GM12878 (cell line): Measurements from ENCODE around the gene AFF1. TPM values are rescaled to one million over a fixed set of nuclear protein-coding genes. Genes with fewer than 3 reads are reported as not detected.

Experiments used
- ATAC-seq: fragments of 200-7000 bp; cut with Tn5 transposase; 3 replicates; pipeline ENCODE4 v1.9.1; 2020; ENCODE audit warnings: mild to moderate bottlenecking, moderate library complexity
- BruUV-seq: library from RNA; stranded (reverse); fragments of 400-500 nt; replicated peaks from 2 replicates; lab custom pipeline; 2021; lab: Mats Ljungman, UMichigan
- CTCF ChIA-PET: fragments of 300-600 bp; sonication (Branson Sonifier 250); formaldehyde crosslinking; extraction: SDS; loops from one replicate; lab custom pipeline; 2021; ENCODE audit warnings: inconsistent platforms; lab: Yijun Ruan, JAX
- POLR2A ChIA-PET: fragments of 350-600 bp; formaldehyde crosslinking; extraction: SDS; loops from one replicate; lab custom pipeline; 2021; ENCODE audit warnings: inconsistent platforms; lab: Charles Lee
- RAD21 ChIA-PET: fragments of 300-600 bp; sonication (Branson Sonifier 250); formaldehyde crosslinking; loops from one replicate; lab custom pipeline; 2023; ENCODE audit warnings: antibody characterized with exemption; ENCODE audit not compliant: unreplicated experiment; lab: Charles Lee
- SMC1A ChIA-PET: fragments of 300-600 bp; sonication (Branson Sonifier 250); formaldehyde crosslinking; loops from one replicate; lab custom pipeline; 2023; ENCODE audit not compliant: unreplicated experiment, uncharacterized antibody; lab: Charles Lee
- DNase-seq: peaks from one replicate; pipeline ENCODE4 v3.0.0-alpha.2; 2011; ENCODE audit warnings: low read depth, low spot score
- FAIRE-seq: peaks from 3 replicates; lab custom pipeline; 2011; peaks lifted over from hg19 to GRCh38; lab: Jason Lieb, UNC
- H2AFZ ChIP-seq: 2 replicates; pipeline ENCODE4 v1.6.0; 2011; ENCODE audit warnings: low read depth, low read length, control low read depth; ENCODE audit not compliant: control insufficient read depth
- H3K27ac ChIP-seq: 2 replicates; pipeline ENCODE4 v1.5.1; 2011; ENCODE audit warnings: control low read depth; ENCODE audit not compliant: control insufficient read depth, insufficient read depth
- H3K27me3 ChIP-seq, 2 experiments: replicated peaks in 1 of 2; 2 replicates each; pipeline versions ENCODE4 v1.6.0 to v1.6.1; 2011; ENCODE audit warnings: low read length in 1 of 2; ENCODE audit not compliant: control insufficient read depth in 2 of 2, insufficient read depth in 2 of 2
- H3K36me3 ChIP-seq, 2 experiments: 2 replicates each; pipeline ENCODE4 v1.5.1; 2011; ENCODE audit warnings: low read length in 1 of 2; ENCODE audit not compliant: control insufficient read depth in 2 of 2, insufficient read depth in 2 of 2
- H3K4me1 ChIP-seq: 2 replicates; pipeline ENCODE4 v1.6.1; 2011; ENCODE audit warnings: mild to moderate bottlenecking, low read length, moderate library complexity, mixed read lengths; ENCODE audit not compliant: control insufficient read depth, insufficient read depth
- H3K4me2 ChIP-seq: 2 replicates; pipeline ENCODE4 v1.6.0; 2011; ENCODE audit warnings: control low read depth; ENCODE audit not compliant: control insufficient read depth, insufficient read depth
- H3K4me3 ChIP-seq: fragments of 200-600 bp; sonication (generic); 2 replicates; pipeline ENCODE4 v1.5.1; 2016
- H3K79me2 ChIP-seq: 2 replicates; pipeline ENCODE4 v1.6.0; 2011; ENCODE audit warnings: low read length; ENCODE audit not compliant: control insufficient read depth, insufficient read depth
- H3K9ac ChIP-seq: 2 replicates; pipeline ENCODE4 v1.8.0; 2011; ENCODE audit warnings: low read length, control low read depth, mixed read lengths; ENCODE audit not compliant: control insufficient read depth, insufficient read depth
- H3K9me3 ChIP-seq: replicated peaks from 3 replicates; pipeline ENCODE4 v1.5.1; 2011; ENCODE audit warnings: mild to moderate bottlenecking, low read length; ENCODE audit not compliant: control insufficient read depth, insufficient read depth
- H4K20me1 ChIP-seq: 2 replicates; pipeline ENCODE4 v1.6.0; 2011; ENCODE audit not compliant: control insufficient read depth, insufficient read depth
- DPF2 ChIP-seq: fragments of 450-650 bp; IDR thresholded peaks from 2 replicates; pipeline ENCODE4 v1.6.1; 2017; ENCODE audit warnings: mild to moderate bottlenecking
- EED ChIP-seq: sonication (generic); IDR thresholded peaks from 2 replicates; pipeline ENCODE4 v1.6.1; 2016; ENCODE audit warnings: antibody characterized with exemption, low read depth
- EP300 ChIP-seq, 2 experiments: fragments of 150-350 bp in 1 of 2; IDR thresholded peaks; 2 replicates each; pipeline ENCODE4 v1.6.1; 2011 to 2012; ENCODE audit warnings: low read depth in 2 of 2, low read length in 2 of 2, borderline replicate concordance in 1 of 2, improper control_type of control experiment in 1 of 2, inconsistent platforms in 1 of 2; ENCODE audit not compliant: control insufficient read depth in 1 of 2
- HDAC2 ChIP-seq: fragments of 200-600 bp; sonication (generic); IDR thresholded peaks from 2 replicates; pipeline ENCODE4 v1.6.1; 2017
- MLLT1 ChIP-seq: fragments of 450-650 bp; IDR thresholded peaks from 2 replicates; pipeline ENCODE4 v1.6.1; 2016; ENCODE audit warnings: mild to moderate bottlenecking
- SUPT20H ChIP-seq: IDR thresholded peaks from 2 replicates; pipeline ENCODE4 v1.6.1; 2011; ENCODE audit warnings: low read depth, mild to moderate bottlenecking, low read length, moderate library complexity, borderline replicate concordance; ENCODE audit not compliant: control insufficient read depth
- ZBED1 ChIP-seq: IDR thresholded peaks from 2 replicates; pipeline ENCODE4 v1.6.1; 2016; ENCODE audit warnings: borderline replicate concordance
- WGBS: methylation state at CpG from one replicate; pipeline ENCODE4 v1.1.6; 2016; ENCODE audit warnings: low lambda C conversion rate; ENCODE audit not compliant: insufficient replicate concordance, insufficient coverage; ENCODE audit errors: missing lambda C conversion rate; 5-methylcytosine and 5-hydroxymethylcytosine counted together
- in situ Hi-C: fragments of 300-500 bp; cut with MboI; formaldehyde crosslinking; loops from 9 replicates; pipeline ENCODE4 v1.14.3; 2018; ENCODE audit warnings: mixed read lengths
- intact Hi-C: fragments of 100-400 bp; cut with micrococcal nuclease; formaldehyde crosslinking; loops from one replicate; pipeline ENCODE4 v1.14.2; 2022; ENCODE audit not compliant: unreplicated experiment
- polyA plus RNA-seq, 11 experiments: library from polyadenylated mRNA; depleted of rRNA in 4 of 11; unstranded in 6 of 11; stranded (reverse) in 5 of 11; fragments of >200 nt; fragmentation: Nextera tagmentation in 4 of 11; fragmentation: Illumina TruSeq in 1 of 11; extraction: Ambion mirVana in 4 of 11; extraction: Trizol in 1 of 11; gene quantifications; 1 replicate in 1 of 11; 2 replicates in 10 of 11; pipeline versions ENCODE4 v1.2.1 to v1.2.3, GENCODE V29; 2011 to 2016; ENCODE audit warnings: inconsistent platforms in 2 of 11, missing spikeins in 2 of 11, low read depth in 1 of 11
- total RNA-seq, 4 experiments: library from RNA; depleted of rRNA in 3 of 4; stranded (reverse); fragments of >200 nt in 3 of 4; fragmentation: Illumina TruSeq in 1 of 4; extraction: Trizol in 1 of 4; gene quantifications; 2 replicates each; pipeline versions ENCODE4 v1.2.1 to v1.2.3, GENCODE V29; 2013 to 2021

The AFF1 gene
- total and polyA plus RNA-seq, 10 of the 15 experiments (the other 5 are each of a cell fraction or from before 2014, with no cell fraction given): 3.5 to 56.1 (median 21.5) TPM

GRCh38 chr4:86957215-86957614 lies 22.4 kb downstream of the AFF1 start (continued):
- TF ChIP-seq DPF2 (peak; percentile 66; the same call in 1 of the 2 replicates), EED (peak; percentile 83), SUPT20H (no peak), HDAC2 (no peak), EP300 (IDR thresholded peaks at IDR 0.05; ENCODE audit: borderline replicate concordance in 1 of 2, control insufficient read depth in 1 of 2, low read depth in 2 of 2, low read length in 2 of 2) (0 out of 4 replicates have a peak, but pooled peaks of 1 of the 2 experiments have one; percentile 39)

GRCh38 chr4:86959588-86960500 lies 25.0 kb downstream of the AFF1 start:
- WGBS: 90% methylated on average over 11 of the region's 11 CpGs
- CTCF ChIA-PET: interaction anchor here (0.7 to 3.9 kb wide), 13 partner anchors 7 to 387 kb away, joined by 3 to 45 read pairs (median 4); partner anchors contain the start of gene AFF1
- peak overlapping the region; percentile 80 for H3K27ac ChIP-seq
- RAD21 ChIA-PET: interaction anchor here (0.5 to 4.5 kb wide), 21 partner anchors 15 to 134 kb away, joined by 3 to 103 read pairs (median 6); partner anchors contain the start of gene AFF1
- H3K79me2 ChIP-seq: peaks cover 87% of the 10 kb centered on the region
- no peak overlapping the region for H3K4me3 ChIP-seq
- H3K36me3 ChIP-seq: 0 out of 4 replicates have a peak, but pooled peaks cover 0 to 2% of the 10 kb centered on the region in 2 experiments
- H3K4me2 ChIP-seq: peak overlapping the region; percentile 84
- peaks cover 62% of the 10 kb centered on the region for H3K4me1 ChIP-seq
- no peaks in the 10 kb centered on the region; the same call in 2 of the 3 replicates for H3K9me3 ChIP-seq
- in situ Hi-C loops (no loop called here), intact Hi-C loops (loop anchor here (2.0 kb wide), 1 partner anchor 47 kb away; no protein-coding TSS in a partner anchor)
- DNase-seq (no peak), ATAC-seq (no peak), FAIRE-seq (no peak)
- H3K9ac ChIP-seq: peak overlapping the region; percentile 11
- H2AFZ ChIP-seq: no peak overlapping the region
- POLR2A ChIA-PET: interaction anchor here (0.6 to 6.8 kb wide), 9 partner anchors 8 to 51 kb away, joined by 5 to 107 read pairs (median 23); partner anchors contain the start of gene AFF1
- no TSS peak for BruUV-seq
- no peaks in the 10 kb centered on the region for H3K27me3 ChIP-seq
- SMC1A ChIA-PET: interaction anchor here (0.6 to 7.3 kb wide), 25 partner anchors 8 to 450 kb away, joined by 3 to 192 read pairs (median 4); partner anchors contain the start of gene AFF1
- TF ChIP-seq MLLT1: 0 out of 2 replicates have a peak, but pooled peaks have one; percentile 18
- TF ChIP-seq ZBED1: no peak
- no peaks in the 10 kb centered on the region for H4K20me1 ChIP-seq
